Measurements from ENCODE around the gene HS3ST5.
"Not testable (repeated sequence)": the region's sequence is repeated elsewhere in the genome, so short reads cannot be mapped to it uniquely, and the experiment has no call there.

HS3ST5 gene

GRCh38 chr6:114327074-114327473, 15.7 kb downstream of the HS3ST5 start:
- no peak for DNase-seq

- no peak for DNase-seq
Observed at GRCh38 chr6:114323784-114324183, 19.0 kb downstream of the HS3ST5 start.

- no peak for DNase-seq
Observed at GRCh38 chr6:114319749-114320148, 23.1 kb downstream of the HS3ST5 start.

- DNase-seq: no peak
Observed at GRCh38 chr6:114315831-114316595, 26.8 kb downstream of the HS3ST5 start.

GRCh38 chr6:114313816-114314215, 29.0 kb downstream of the HS3ST5 start:
- DNase-seq: not testable (repeated sequence)

GRCh38 chr6:114312931-114313330, 29.9 kb downstream of the HS3ST5 start:
- no peak for DNase-seq

- no peak for DNase-seq
Observed at GRCh38 chr6:114310053-114310452, 32.8 kb downstream of the HS3ST5 start.

GRCh38 chr6:114304304-114304887, 38.4 kb downstream of the HS3ST5 start:
- DNase-seq: no peak

GRCh38 chr6:114301596-114302219, 41.1 kb downstream of the HS3ST5 start:
- DNase-seq: no peak

- DNase-seq: no peak
Observed at GRCh38 chr6:114297135-114297534, 45.7 kb downstream of the HS3ST5 start.

- DNase-seq: no peak
Observed at GRCh38 chr6:114292431-114292830, 50.4 kb downstream of the HS3ST5 start.

- DNase-seq: no peak
Observed at GRCh38 chr6:114291428-114291827, 51.4 kb downstream of the HS3ST5 start.

- DNase-seq: no peak
Observed at GRCh38 chr6:114290864-114291263, 52.0 kb downstream of the HS3ST5 start.

- DNase-seq: no peak
Observed at GRCh38 chr6:114288701-114289495, 53.9 kb downstream of the HS3ST5 start.

- DNase-seq: no peak
Observed at GRCh38 chr6:114287461-114287860, 55.4 kb downstream of the HS3ST5 start.

- DNase-seq: no peak
Observed at GRCh38 chr6:114286211-114286610, 56.6 kb downstream of the HS3ST5 start.

GRCh38 chr6:114284281-114284680, 58.5 kb downstream of the HS3ST5 start:
- DNase-seq: no peak

GRCh38 chr6:114282292-114282691, 60.5 kb downstream of the HS3ST5 start:
- DNase-seq: no peak

- DNase-seq: no peak
Observed at GRCh38 chr6:114281496-114281895, 61.3 kb downstream of the HS3ST5 start.

GRCh38 chr6:114280239-114280982, 62.4 kb downstream of the HS3ST5 start:
- DNase-seq: no peak

- no peak for DNase-seq
Observed at GRCh38 chr6:114277220-114277619, 65.6 kb downstream of the HS3ST5 start.

GRCh38 chr6:114276783-114277182, 66.0 kb downstream of the HS3ST5 start:
- DNase-seq: no peak

- no peak for DNase-seq
Observed at GRCh38 chr6:114274836-114275235, 68.0 kb downstream of the HS3ST5 start.
